HG03103 (cell line): Measurements from ENCODE around the gene KY.

Source experiments
- ATAC-seq: cut with Tn5 transposase; IDR thresholded peaks from one replicate; pipeline ENCODE4 v1.9.1; 2021; ENCODE audit warnings: low read depth; ENCODE audit not compliant: unreplicated experiment

Gene KY

GRCh38 chr3:134672571-134672970 lies 21.7 kb upstream of the KY start:
- no peak for ATAC-seq

GRCh38 chr3:134667956-134668355 lies 17.1 kb upstream of the KY start:
- no peak for ATAC-seq

DNA sequence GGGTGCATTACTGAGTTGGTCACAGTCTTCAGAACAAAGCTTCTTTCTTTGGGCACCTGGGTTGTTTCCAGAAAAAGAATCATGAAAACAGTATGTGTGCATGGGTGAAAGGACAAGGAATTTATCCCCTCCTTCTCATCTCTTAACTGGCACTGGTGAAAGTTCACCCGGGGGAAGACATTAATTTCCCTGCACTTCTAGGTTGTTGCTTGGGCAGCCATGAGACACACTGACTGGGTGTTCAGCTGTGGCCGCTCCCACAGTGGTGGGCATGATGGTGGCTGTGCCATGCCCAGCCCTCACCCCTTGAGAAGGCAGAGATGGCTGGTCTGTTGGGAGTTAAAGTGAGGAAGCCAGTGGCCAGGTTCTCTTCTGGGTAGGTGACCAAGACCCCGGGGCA lies 16.6 kb upstream of the KY start:
- no peak for ATAC-seq

- ATAC-seq = no peak
These were observed 16.1 kb upstream of the KY start for GRCh38 chr3:134666885-134667284.

GRCh38 chr3:134666466-134666865 lies 15.6 kb upstream of the KY start:
- no peak for ATAC-seq

DNA sequence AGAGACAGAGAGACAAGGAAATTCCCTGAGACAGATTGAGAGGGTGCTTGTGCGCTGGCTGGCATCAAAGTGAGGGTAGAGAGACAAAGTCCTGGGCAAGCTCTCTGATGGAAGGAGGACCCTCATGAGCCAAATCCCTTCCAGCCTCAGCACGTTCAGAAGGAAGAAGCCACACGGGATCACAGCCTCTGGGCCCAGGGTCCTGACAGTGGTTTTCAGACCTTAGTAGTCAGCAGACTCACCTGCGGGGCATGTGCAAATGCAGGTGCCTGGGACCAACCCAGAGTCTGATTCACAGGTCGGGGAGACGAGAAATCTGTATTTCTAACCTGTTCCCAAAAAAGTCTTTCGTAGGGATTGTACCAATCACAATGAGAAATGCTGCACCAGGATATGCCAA lies 15.2 kb upstream of the KY start:
- ATAC-seq = no peak

GRCh38 chr3:134665243-134665642 lies 14.4 kb upstream of the KY start:
- ATAC-seq = no peak

GRCh38 chr3:134663721-134664456 lies 13.1 kb upstream of the KY start:
- no peak for ATAC-seq

DNA sequence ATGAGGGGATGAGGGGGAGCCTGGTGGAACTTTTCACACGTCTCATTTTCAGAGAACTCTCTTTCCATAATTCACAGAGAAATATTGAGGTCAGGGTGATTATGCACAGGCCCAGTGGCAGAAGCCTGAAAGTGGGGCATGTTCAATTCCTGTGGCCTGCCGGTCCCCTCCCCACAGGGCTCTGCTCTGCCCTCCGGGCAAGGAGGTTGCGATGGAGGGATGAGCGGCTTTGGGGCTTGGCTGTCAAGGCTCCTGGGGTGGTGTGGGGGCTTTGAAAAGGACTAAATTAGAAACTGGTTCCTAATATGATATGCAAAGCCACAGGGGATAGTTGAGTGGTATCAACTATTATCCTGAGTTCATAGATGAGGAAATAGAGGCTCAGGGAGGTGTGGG lies 9.2 kb upstream of the KY start:
- ATAC-seq = no peak

DNA sequence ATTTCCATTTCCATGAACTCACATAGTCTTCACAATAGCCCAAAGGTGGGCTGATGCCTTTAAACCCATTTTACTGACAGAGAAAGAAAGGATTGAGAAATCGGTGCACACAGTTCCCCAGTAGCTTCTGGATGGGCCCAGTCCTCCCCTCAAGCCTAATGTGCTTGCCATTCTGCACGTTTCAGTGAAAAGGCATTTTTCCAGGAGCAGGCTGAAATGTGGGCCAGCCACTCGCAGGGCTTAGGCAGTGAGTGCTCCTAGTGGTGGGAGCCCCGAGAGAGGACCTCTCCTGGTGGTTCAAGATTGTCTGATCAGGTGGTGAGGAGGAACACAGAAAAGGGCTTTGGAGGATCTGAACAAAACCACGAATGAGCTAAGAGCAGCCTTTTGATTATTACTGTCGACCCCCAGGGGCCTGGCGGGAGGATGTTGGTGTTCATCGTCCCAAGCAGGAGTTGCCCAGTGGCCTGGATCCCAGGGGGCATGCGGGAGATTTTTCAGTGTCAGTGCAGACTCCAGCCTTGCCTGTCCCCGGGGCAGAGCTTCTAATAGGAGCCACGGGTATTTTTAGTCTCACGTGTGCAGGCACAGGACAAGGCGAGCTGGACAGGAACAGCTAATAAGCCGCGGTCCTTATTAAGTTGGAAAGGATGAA lies 8.7 kb upstream of the KY start:
- no peak for ATAC-seq

DNA sequence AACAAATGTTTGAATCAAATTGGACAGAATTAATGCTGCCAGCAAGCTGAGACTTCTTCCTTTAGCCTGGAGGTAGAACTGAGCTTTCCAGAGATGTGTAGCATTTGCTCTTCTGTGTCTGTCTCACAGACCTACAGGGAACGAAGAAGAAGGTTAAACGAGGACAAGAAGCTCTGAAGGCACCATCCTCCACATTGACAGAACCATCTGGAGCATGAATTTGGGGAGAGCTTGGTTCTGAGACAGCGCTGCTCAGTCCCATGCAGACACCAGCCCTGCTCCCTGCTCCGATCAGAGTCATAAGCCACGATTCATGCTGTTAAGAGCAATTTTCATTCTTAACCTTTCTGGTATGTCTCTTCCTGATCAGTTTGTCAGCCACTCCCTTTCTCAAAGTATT lies 7.7 kb upstream of the KY start:
- no peak for ATAC-seq

- no peak for ATAC-seq
These were observed 5.5 kb upstream of the KY start for GRCh38 chr3:134656211-134656800.

- ATAC-seq = no peak
These were observed 4.9 kb upstream of the KY start for GRCh38 chr3:134655706-134656105.

DNA sequence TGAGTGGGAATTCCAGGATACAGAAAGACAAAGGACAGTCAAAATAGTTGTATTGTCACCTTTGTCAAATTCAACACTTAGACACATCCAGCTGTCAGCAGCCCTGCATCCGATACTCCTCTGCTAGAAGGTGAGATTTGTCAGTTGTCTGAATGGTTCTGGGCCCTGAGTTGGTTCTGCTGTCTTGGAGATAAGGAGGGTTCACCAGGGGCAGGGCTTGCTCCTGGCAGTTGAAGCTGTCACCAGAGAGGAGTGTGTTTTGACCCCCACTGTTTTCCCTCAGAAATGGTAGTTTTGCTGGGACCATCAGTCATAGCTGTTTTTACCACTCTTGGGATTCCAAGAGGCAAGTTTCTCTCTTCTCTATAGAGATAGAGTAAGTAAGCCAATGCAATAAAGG lies 3.2 kb upstream of the KY start:
- ATAC-seq = no peak

GRCh38 chr3:134652886-134653630 lies 2.2 kb upstream of the KY start:
- ATAC-seq = no peak

DNA sequence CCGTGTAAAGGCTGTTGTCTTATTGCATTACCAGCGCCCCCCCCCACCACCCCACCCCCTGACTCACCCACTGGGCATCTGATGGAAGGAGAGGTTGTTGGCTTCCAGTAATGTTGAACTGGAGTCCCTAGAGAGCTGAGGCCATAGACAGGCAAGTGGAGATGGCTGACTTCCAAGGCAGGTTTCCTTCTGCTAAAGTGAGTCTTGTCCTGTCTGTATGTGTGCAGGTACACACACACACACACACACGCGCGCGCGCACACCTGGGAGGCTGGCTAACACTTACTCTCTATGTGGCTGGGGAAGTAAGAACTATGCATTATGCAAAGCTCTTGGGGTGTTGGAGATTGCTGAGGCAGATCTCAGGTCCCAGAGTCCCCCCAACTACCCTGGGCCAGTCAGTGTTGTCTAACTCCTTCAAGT lies 1.6 kb upstream of the KY start:
- ATAC-seq = no peak

DNA sequence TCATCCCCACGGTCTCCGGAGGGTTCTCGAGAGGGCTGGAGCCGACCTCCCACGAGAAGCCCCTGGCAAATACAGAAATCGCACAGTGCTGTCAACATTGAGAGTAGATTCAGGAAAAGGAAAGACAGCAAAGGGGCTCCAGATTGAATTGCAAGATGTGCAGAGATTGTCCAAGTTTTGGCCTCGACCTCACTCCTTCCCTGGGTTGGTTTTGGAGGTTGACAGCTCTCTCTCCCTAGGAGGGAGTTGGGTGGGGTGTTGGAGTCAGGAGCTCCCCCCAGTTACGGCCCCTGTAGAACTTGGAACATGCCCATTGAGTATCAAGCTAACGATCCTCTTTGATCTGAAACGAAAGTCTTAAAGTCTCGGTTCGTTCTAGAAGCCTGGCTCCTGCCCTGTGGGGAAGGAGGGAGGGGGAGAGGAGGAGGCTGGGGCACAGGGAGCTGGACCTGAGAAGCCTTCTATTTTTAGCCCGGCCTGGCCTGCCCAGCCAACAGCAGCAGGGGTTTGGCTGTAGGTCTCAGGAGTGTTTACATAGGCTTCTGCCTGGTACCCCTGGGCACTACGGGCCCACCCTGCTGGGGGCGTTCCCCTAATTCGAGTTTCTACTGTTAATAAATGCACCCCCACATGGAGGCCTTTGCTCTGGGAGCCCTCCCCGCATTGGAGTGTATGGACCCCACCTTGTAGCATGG lies 672 bp upstream of the KY start:
- ATAC-seq = no peak

- no peak for ATAC-seq
These were observed 1.6 kb downstream of the KY start for GRCh38 chr3:134649106-134649705.

GRCh38 chr3:134647902-134648760 lies 2.7 kb downstream of the KY start:
- no peak for ATAC-seq
